HG03457 (cell line): ENCODE measurements around the gene GRID1.

Source experiments
- ATAC-seq: cut with Tn5 transposase; IDR thresholded peaks from one replicate; pipeline ENCODE4 v1.9.1; 2021; ENCODE audit warnings: moderate number of reproducible peaks; ENCODE audit not compliant: unreplicated experiment

GRID1 gene

DNA sequence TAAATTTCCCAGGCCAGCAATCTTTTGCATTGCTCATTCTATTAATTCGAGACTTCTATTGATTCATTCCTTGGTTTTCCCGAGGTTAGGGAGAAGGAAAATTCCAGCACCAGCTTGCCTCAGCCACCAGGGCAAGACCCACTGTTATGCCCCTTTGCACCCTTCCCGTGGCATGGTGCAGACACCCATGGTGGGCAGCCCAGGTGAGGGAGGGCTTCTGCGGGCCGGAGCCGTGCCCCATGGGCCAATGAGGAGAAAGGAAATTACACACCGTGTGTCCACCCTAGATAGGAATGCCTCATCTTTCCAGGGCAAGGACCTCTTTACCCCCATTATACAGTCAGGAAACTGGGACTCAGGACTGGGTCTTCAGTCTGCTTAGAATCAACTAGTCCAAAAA is 4.5 kb upstream of the GRID1 start:
- ATAC-seq = no peak

DNA sequence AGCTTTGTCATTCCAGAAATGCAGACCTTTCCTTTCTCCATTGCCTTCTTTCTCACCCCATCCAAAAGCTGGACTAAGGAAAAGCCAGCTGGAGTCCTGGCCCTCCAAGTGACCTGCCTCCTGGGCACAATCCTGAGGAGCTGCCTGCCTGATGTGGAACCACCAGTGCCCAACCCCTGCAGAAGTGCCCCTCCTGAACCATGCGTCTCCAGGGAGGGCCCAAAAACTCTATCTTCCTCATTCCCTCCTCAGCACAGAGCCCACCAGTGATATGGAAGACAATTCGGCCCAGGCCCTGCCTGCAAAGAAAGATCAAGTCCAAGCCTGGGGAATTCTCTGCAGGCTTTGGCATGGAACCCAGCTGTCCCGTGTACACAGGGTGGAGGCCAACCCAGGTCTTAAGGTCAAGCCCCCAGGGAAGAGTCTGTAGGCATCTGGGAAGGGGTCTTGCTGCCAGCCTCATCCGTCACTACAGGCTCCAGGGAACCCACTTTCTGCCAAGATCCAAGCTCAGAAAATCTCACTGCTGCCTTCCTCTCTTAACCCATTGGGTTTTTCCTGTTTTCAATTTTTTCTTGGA is 3.5 kb upstream of the GRID1 start:
- no peak for ATAC-seq

DNA sequence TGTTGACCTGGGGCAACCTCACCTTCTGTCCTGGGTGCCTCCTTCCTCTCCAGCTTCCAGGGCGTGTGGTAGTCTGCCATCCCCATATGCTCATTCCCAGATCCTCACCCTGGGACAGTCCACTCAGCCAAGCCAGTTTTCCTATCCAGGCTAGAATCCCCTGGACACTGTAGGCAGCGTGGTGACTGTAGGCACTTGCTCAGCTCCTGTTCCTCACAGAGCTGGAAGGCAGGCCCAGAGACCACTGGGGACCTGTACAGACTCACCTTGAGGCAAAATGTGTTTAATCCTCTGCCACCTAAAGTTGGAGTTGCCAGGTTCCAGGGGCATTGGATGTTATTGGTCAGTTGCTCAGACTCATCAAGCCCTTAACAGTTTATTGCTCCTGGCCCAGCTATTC is 2.4 kb upstream of the GRID1 start:
- ATAC-seq = no peak

DNA sequence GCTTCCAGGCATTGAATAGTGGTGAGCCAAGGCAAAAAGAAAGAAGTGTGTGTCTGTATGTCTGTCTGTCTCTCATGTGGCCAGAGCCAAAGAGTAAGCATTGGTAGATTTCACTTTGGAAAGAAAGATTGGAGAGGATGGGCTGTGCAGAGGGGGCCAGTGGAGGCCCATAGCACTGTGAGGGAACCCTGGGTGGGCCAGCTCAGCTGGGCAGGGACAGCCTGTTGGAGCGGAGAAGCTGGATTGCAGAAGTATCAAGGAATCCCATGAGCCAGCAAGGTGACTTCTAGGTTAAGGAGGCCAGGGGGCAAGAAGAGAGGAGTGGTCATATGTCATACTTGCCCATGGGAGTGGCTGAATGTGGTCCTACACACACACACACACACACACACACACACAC is 1.5 kb upstream of the GRID1 start:
- ATAC-seq = no peak

DNA sequence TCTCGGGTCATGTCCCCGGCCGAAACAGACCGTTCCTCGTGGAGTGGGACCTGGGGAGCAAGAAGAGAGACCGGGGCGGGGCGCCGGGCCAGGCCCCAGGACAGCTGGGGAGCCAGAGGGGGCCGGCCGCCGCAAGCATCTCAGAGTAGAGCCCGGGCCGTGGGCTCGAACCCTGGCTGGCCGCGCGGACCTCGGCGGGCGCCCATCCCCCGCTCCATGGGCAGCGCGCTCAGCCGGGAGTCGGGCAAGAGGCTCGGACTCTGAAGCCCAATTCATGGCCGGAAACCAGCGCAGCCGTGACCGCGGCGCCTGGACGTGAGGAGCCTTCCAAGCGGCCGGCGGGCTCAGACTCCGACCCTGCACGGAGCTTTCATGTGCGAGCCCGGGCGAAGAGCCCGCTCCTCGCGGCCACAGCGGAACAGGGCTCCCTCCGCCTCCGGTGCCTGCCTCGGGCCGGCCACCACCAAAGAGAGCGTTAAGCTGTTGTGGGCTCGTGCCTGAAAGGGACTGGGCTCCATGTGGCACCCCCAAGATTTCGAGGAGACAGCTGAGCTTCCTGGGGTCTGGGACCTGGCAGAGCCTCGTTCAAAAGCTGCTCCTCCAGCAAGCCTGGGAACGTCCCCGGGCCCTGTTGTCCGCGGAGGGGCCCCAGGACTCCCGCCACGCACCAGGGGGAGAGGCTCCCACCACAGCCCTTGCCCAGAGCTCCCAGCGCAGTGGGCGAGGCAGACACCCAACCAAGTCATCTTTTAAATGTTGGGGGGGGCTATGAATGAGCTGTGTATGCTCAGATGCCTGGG is 757 bp upstream of the GRID1 start:
- no peak for ATAC-seq

GRCh38 chr10:86366902-86367151 is 232 bp upstream of the GRID1 start:
- ATAC-seq = no peak

DNA sequence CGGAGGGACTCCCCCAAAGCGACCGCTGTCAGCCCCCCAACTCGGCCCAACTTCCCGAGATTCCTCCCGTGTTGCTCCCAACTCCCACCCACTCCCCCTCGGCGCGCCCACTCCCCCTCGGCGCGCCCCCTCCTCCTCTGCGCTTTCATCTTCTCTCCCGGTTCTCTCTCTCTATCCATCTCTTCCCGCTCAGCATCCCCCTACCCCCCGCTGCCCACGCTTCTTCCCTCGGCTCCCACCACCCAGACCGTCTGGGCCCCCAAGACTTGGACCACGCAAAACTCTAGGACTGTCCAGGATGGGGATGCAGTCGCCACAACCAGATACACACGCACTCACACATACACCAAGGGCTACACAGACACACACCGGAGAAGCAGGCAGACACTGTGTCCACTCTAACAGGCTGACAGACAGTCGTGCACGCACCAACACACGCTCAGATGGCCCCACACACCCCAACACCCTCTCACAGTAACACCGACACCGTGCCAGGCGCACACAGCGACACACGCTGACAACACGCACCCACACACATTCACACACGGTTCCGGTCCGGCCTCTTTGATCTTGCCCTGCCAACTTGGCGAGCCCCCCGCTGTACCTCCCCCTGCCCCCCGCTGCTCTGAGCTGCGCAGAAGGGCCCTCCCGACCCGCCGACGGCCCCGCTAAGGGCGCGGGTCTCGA is 1.1 kb downstream of the GRID1 start:
- ATAC-seq = no peak

GRCh38 chr10:86364491-86365345 is 1.9 kb downstream of the GRID1 start:
- ATAC-seq = no peak

- no peak for ATAC-seq
Observed at GRCh38 chr10:86363833-86364490, 2.6 kb downstream of the GRID1 start.

GRCh38 chr10:86363184-86363832 is 3.3 kb downstream of the GRID1 start:
- no peak for ATAC-seq

DNA sequence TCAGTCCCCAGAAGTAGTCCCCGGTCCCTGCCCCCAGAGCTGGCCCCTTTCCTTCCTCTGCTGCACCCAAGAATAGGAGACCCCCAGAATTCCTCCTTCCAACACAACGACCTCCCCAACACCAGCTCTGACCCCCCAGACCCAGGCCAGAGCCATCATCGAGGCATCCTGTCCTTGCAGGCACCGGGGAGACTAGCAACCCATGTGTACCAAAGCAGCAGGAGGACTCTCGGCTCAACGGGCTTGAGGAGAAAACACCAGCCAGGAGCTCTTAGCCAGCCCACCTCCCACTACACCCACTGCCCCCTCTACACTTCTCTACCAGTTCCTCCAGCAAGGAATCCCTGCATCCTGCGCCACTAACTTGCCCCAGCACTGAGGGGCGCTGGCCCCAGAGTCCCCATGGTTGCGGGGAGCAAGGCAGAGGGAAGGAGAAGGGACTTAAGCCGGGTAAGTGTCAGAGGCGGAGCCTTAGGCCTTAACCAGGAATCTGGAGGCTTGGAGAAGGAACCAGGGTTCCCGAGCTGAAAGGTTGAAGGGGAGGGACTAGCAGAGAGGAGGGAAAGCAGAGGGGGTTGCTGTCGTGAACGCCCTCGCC is 3.9 kb downstream of the GRID1 start:
- no peak for ATAC-seq

DNA sequence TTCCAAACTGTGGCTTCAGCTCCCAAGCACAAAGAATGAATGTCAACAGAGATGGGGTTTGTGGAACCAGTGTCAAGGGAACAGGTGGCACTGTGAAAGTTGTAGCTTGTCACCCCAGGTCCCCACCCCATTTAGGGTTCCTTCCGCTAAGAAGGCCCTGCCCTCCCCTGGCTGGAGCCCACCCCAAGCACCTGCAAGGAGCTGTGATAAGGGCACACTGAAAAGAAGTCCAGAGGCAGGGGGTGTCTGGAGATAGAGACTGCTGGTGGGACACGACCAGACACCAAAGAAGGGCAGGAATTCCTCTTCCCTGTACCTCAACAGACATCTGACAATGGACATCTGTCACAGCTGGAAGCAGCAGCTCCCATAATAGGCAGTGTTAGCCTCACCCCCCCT is 4.5 kb downstream of the GRID1 start:
- ATAC-seq = no peak

- ATAC-seq = no peak
Observed at GRCh38 chr10:86361156-86362128, 5.2 kb downstream of the GRID1 start.

DNA sequence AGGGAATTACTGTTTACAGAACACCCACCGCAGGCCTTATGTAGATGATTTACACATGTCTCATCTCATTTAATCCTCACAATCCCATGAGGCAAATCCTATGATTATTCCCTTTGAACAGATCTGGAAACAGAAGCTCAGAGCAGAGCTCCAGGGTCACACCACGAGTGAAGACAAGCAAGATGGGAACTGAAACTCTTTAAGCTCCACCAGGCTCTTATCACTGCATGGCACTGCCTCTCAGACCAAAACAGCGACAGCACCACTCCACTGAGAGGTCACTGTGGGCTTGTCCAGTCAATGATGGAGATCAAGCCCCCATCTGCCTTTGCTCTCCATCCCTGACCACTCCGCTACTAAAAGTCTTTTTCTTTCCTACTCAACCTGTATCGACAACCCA is 5.9 kb downstream of the GRID1 start:
- ATAC-seq = no peak

GRCh38 chr10:86359954-86360353 is 6.6 kb downstream of the GRID1 start:
- no peak for ATAC-seq

DNA sequence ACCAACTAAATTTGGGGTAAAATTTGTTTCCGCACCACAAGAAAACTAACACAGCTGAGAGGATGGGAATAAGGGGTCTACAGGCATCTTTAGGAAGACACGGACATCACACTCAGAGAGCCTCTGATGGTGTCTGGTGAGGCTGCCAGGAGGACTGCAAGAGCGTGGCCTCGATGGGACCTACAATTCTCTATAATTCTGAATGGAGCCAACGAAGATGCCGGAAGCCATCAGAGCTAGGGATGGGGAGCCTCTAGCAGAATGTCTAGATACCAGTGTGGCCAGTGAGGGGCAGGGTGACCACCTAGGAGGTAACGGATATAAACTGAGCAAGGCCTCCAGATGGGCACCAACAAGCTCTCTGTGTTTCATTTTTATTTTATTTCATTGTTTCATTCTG is 7.5 kb downstream of the GRID1 start:
- no peak for ATAC-seq

- ATAC-seq = no peak
Observed at GRCh38 chr10:86357676-86358075, 8.9 kb downstream of the GRID1 start.

- no peak for ATAC-seq
Observed at GRCh38 chr10:86357041-86357440, 9.6 kb downstream of the GRID1 start.

- ATAC-seq = no peak
Observed at GRCh38 chr10:86356296-86356695, 10.3 kb downstream of the GRID1 start.
